ENCODE data around the gene GBF1.
A peak's percentile ranks its signal among the peaks of the same experiment; 100 is the strongest.

Gene GBF1

GRCh38 chr10:102409604-102410428 is 164.5 kb downstream of the GBF1 start:
- no peak for DNase-seq

DNA sequence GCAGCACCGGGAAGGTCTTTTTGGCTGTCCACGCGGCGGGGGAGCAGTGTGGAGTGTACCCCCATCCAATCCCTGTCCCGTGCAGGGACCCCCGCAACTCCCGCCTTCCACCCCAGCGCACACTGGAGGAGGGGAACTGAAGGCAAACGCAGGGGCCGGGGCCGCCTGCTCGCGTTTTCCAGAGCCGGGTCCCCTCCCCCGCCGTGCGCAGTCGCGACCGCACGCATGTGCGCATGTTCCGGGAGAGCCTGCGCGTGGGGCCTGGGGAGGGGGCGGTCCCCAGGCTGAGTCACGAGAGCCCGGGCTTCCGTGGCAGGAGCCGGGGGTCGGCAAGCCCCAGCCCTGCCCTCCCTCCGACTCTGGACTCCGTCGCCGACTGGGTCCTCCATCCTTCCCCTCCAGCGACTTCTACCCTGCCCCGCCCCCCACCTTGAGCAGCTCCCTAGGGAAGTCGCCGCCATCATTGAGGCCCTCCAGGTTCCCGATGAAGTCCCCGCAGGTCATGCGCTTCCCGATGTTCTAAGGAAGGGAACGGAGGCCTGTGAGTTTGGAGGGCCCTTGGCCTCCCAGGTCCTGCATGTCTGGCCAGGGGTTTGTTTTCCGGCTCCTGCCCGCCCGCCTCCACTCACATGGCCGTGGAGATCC is 165.2 kb downstream of the GBF1 start:
- peak; percentile 83 for DNase-seq

GRCh38 chr10:102411341-102412255 is 166.3 kb downstream of the GBF1 start:
- DNase-seq = no peak

GRCh38 chr10:102412293-102412692 is 167.0 kb downstream of the GBF1 start:
- no peak for DNase-seq

- peak; percentile 61 for DNase-seq
These were observed 167.8 kb downstream of the GBF1 start for GRCh38 chr10:102413053-102413705.

DNA sequence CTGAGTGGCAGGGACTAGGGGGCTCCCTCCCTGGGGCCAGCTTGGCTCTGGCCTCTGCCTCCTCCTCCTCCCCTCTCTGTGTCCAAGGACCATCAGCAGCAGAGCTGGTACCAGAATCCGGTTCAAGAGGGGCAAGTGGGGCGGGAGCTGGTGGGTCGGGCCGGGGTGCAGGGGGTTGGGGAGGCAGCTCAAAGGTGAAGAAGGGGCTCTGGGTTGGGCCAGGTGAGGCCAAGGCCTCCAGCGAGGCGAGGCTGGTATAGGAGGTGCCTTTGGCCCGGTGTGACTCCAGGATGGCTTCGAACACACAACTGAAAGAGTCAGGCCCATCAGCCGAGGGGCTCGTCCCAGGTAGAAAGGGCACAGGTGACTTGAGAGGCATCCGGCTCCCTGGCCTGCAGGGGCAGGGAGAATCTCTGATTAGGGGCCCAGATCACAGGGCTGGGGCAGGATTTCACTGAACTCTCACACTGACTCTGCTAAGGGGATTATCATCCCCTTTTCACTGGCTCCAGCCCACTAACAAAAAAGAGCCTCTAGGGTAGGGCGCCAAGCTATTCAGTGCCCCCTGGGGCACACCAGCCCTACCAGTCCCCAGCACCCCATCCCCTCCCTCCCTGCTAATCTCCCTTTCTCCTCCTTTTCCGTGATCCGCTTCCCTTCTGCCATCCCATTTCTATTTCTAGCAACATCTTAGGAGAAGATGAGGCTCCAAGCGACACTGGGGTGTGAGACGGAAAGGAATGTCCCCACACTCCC is 168.7 kb downstream of the GBF1 start:
- DNase-seq = no peak

DNA sequence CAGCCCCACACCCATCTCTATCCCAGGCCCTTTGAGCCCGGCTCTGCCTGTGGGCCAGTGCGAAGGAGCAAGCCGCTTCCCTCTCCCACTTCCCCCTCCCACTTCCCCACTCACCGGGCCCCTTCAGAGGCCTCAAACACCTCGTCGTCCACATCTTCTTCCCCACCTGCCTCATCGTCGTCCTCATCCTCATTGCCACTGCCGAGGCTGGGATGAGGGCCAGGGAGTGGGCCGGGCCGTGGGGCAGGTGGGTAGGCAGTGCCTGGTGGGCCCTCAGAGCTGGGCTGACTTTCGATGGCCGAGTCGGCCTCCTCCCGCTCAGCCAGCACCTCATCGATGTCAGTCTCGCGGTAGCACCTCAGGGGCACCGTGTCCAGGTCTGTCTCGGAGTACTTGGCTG is 169.4 kb downstream of the GBF1 start:
- no peak for DNase-seq

DNA sequence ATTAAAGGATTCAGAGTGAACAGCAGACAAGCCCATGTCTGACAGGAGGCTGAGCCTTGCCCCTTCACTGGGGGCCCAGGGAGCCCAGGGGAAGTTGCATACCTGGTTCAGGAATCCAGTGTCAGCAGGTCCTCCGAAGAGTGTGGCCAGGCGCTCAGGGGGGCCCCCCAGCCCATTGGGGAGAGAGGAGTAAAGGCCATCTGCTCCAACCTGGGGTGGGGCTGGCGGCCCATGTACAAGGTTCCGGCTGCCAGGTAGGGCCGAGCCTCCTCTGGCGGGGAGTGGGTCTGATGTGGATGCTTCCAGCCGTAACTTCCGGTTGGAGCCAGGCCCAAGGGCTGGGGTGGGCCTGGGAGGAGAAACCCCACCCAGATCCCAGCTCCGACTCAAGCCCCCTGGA is 171.0 kb downstream of the GBF1 start:
- DNase-seq = no peak

GRCh38 chr10:102416695-102417094 is 171.4 kb downstream of the GBF1 start:
- DNase-seq = no peak

DNA sequence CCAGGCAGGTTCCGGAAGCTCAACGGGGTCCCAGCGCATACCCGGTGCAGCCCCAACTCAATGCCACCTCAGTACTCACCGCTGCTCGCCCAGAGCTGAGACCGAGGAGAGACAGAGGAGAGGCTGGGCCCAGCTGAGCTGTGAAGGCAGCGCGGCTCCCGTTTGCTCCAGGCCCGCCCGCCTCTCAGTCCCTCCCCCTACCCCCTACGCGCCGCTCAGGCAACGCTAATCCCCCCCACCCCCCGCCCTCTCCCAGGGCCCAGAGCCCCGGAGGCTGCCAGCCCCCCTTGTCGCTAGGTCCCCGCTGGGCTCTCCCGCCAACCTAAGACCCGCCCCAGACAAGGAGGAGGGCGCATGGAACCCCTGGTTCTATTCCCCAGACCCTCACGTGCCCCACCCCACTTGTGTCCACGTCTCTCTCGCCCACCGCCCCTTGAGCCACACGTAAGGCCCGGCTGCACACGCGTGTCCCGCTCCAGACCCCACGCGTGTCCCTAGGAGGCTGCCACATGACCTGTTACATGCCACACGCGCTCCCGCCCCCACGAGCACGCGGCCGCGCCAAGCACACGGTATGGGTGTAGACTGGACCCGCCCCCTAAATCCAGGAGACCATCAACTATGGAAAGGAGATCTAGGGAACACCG is 173.4 kb downstream of the GBF1 start, which contains the start of gene PSD:
Gene PSD, minus strand, starts transcription at position 164 of the 647 bp plus-strand sequence. CDS start 1,747 bp downstream, outside the sequence.
- no peak for DNase-seq

DNA sequence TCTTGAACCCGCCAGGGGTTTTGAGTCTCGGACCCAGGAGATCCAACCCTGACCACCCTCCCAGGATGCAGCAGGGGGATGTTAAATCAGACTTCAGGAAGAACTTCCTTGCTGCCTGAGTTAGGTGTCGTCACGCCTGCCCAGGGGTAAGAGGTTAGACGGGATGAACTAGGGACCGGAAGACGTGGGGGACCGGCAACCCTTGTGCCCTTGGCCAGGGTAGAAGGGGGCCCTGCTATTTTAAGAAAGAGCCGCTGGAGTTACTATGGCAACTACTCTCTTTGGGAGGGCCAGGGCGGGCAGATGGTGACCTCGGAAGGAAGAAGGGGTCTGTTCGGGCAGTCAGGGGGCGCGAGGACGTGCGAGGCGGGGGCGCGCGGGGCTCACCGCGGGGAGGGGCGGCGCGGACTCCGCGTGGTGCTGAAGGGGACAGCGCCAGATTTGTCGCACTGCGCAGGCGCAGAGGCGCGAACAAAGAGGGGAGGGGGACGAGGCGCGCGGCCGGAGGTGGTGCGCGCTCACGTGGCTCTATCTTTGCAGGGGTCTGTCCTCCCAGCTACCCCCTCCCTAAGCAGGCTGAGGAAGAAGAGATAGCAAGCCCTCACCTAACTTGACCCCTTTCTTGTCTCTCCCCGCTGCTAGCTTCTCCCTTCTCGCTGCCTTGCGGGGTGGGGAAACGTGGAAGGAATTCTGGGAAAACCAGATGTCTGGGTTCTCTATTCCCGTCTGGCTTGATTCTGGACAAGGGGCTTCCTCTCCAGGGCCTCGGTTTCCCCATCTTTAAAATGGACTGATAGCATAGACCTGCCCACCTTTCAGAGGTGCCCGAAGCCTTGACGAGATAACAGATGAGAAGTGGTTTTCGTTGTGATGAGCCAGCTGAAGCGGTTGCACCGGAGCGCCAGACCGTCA is 174.2 kb downstream of the GBF1 start:
- DNase-seq = peak; percentile 88

- peak; percentile 62 for DNase-seq
These were observed 174.9 kb downstream of the GBF1 start for GRCh38 chr10:102420181-102420713.

DNA sequence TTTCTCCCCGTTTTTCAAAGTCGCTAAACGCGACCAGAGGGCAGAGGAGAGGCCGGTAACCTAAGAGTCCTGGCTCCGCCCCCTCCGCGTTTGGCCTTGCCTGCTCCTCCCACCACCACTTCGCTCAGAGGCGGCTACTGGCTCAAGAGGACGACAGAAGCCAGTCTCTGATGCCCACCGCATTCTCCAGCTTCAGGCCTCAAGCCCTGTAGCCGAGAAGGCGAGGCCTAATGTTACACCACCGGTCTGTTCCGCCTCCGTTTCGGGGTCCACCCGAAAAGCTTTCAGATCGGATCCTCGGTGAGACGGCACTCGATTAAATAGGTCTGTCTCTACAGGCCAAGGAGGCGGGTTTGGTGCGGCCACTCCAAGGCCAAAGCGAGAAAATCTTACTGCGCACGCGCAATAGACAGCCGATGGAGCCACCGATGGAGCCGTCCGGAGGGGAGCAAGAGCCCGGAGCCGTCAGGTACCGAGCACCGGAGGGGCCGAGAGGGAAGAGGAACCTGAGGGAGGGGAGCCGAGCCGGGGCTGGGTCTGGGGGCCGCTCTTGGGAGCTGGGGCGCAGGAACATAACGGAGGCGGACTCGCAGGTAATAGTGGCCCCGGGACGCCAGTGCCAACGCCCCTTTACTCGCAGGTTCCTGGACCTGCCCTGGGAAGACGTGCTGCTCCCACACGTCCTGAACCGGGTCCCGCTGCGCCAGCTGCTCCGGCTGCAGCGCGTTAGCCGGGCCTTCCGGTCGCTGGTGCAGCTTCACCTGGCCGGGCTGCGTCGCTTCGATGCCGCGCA is 175.6 kb downstream of the GBF1 start, which contains the start of gene FBXL15:
Gene FBXL15, plus strand, starts transcription at position 123 of the 793 bp plus-strand sequence. Its CDS starts 294 bp downstream, at position 417.
- peak; percentile 99 for DNase-seq

- DNase-seq = no peak
These were observed 176.1 kb downstream of the GBF1 start for GRCh38 chr10:102421507-102421756.

DNA sequence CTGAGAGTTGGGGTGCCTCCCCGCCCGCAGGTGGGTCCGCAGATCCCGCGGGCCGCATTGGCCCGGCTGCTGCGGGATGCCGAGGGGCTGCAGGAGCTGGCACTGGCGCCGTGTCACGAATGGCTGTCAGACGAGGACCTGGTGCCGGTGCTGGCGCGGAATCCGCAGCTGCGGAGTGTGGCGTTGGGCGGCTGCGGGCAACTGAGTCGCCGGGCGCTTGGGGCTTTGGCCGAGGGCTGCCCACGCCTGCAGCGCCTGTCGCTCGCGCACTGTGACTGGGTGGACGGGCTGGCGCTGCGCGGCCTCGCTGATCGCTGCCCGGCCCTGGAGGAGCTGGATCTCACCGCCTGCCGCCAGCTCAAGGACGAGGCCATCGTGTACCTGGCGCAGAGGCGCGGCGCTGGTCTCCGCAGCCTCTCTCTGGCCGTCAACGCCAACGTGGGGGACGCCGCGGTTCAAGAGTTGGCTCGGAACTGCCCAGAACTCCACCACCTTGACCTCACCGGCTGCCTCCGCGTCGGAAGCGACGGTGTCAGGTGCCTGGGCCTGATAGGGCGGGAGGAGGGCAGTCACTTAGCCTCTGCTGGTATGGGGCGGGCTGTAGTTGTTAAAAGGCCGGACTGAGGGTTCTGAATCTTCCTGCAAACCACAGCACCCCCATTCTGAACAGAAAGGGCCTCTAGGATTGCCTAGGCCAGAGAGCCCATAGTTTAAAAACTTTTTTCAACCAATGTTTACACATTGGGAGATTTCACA is 176.6 kb downstream of the GBF1 start:
- DNase-seq = peak; percentile 65

- peak; percentile 82 for DNase-seq
These were observed 177.3 kb downstream of the GBF1 start for GRCh38 chr10:102422545-102423129.

GRCh38 chr10:102423372-102423968 is 178.1 kb downstream of the GBF1 start:
- DNase-seq = no peak

- no peak for DNase-seq
These were observed 178.8 kb downstream of the GBF1 start for GRCh38 chr10:102424145-102424544.

Measured in activated CD8-positive, alpha-beta memory T cell treated with anti-CD3 and anti-CD28 coated beads for 24 hours (primary cell).